GM23248 (cell line): ENCODE results near the gene FUT7. TPM values are rescaled to one million over a fixed set of nuclear protein-coding genes. Genes with fewer than 3 reads are reported as not detected.

Source experiments
- DNase-seq: peaks from one replicate; pipeline ENCODE4 v3.0.0-alpha.2; 2015
- H2AFZ ChIP-seq: fragments of 200-600 bp; sonication (generic); 2 replicates; pipeline ENCODE4 v1.6.1; 2016; ENCODE audit warnings: antibody characterized with exemption
- H3F3A ChIP-seq: fragments of 200-600 bp; sonication (generic); 2 replicates; pipeline ENCODE4 v1.6.1; 2016; ENCODE audit warnings: mild to moderate bottlenecking, antibody characterized with exemption, mixed run types; ENCODE audit not compliant: insufficient read depth
- H3K27ac ChIP-seq: fragments of 200-600 bp; sonication (generic); 2 replicates; pipeline ENCODE4 v1.5.1; 2016; ENCODE audit warnings: mild to moderate bottlenecking
- H3K27me3 ChIP-seq: fragments of 200-600 bp; sonication (generic); replicated peaks from 2 replicates; pipeline ENCODE4 v1.6.1; 2016; ENCODE audit warnings: mild to moderate bottlenecking; ENCODE audit not compliant: insufficient read depth
- H3K36me3 ChIP-seq: fragments of 200-600 bp; sonication (generic); 2 replicates; pipeline ENCODE4 v1.6.1; 2016; ENCODE audit warnings: low read depth, mild to moderate bottlenecking
- H3K4me1 ChIP-seq: fragments of 200-600 bp; sonication (generic); 2 replicates; pipeline ENCODE4 v1.6.1; 2016; ENCODE audit warnings: mild to moderate bottlenecking; ENCODE audit not compliant: insufficient read depth
- H3K4me2 ChIP-seq: fragments of 200-600 bp; sonication (generic); one replicate; pipeline ENCODE4 v1.6.1; 2016; ENCODE audit warnings: mild to moderate bottlenecking; ENCODE audit not compliant: unreplicated experiment
- H3K4me3 ChIP-seq: fragments of 200-600 bp; sonication (generic); 2 replicates; pipeline ENCODE4 v1.5.1; 2016; ENCODE audit warnings: mild to moderate bottlenecking
- H3K79me2 ChIP-seq: fragments of 200-600 bp; sonication (generic); 2 replicates; pipeline ENCODE4 v1.6.1; 2016; ENCODE audit warnings: mild to moderate bottlenecking; ENCODE audit not compliant: insufficient read depth
- H3K9ac ChIP-seq: fragments of 200-600 bp; sonication (generic); 2 replicates; pipeline ENCODE4 v1.6.1; 2016; ENCODE audit warnings: mild to moderate bottlenecking
- H3K9me2 ChIP-seq: fragments of 200-600 bp; sonication (generic); 2 replicates; pipeline ENCODE4 v1.6.1; 2016; ENCODE audit warnings: mixed run types, mild to moderate bottlenecking, moderate library complexity; ENCODE audit not compliant: insufficient read depth
- H3K9me3 ChIP-seq: fragments of 200-600 bp; sonication (generic); one replicate; pipeline ENCODE4 v1.6.1; 2017; ENCODE audit warnings: low read depth
- H4K20me1 ChIP-seq: fragments of 200-600 bp; sonication (generic); 2 replicates; pipeline ENCODE4 v1.6.0; 2016; ENCODE audit not compliant: insufficient read depth
- EZH2 ChIP-seq: fragments of 200-600 bp; sonication (generic); IDR thresholded peaks from 2 replicates; pipeline ENCODE4 v1.6.1; 2018; ENCODE audit warnings: antibody characterized with exemption, mild to moderate bottlenecking; ENCODE audit not compliant: insufficient read depth, poor library complexity, severe bottlenecking
- EZH2phosphoT487 ChIP-seq: fragments of 200-600 bp; sonication (generic); IDR thresholded peaks from 2 replicates; pipeline ENCODE4 v1.6.1; 2018; ENCODE audit warnings: antibody characterized with exemption, moderate library complexity, mild to moderate bottlenecking, low read depth; ENCODE audit not compliant: insufficient read depth
- WGBS, 2 experiments: methylation state at CpG; one replicate each; pipeline ENCODE4 v1.1.6; 2015 to 2017; ENCODE audit warnings: low lambda C conversion rate in 2 of 2, low coverage in 1 of 2; ENCODE audit errors: missing lambda C conversion rate in 2 of 2; 5-methylcytosine and 5-hydroxymethylcytosine counted together
- in situ Hi-C: fragments of 300-500 bp; cut with MboI; formaldehyde crosslinking; loops from 2 replicates; pipeline ENCODE4 v1.15.0; 2020
- polyA plus RNA-seq: library from polyadenylated mRNA; unstranded; fragments of >200 nt; fragmentation: Nextera tagmentation; extraction: Ambion mirVana; gene quantifications from 2 replicates; pipeline ENCODE4 v1.2.1, GENCODE V29; 2016
- total RNA-seq: library from RNA; depleted of rRNA; stranded (reverse); fragments of >200 nt; shearing (Covaris generic); gene quantifications from 2 replicates; pipeline ENCODE4 v1.2.3, GENCODE V29; 2014

The FUT7 gene
- total and polyA plus RNA-seq, 2 experiments from 2014 or later, result not detected

DNA sequence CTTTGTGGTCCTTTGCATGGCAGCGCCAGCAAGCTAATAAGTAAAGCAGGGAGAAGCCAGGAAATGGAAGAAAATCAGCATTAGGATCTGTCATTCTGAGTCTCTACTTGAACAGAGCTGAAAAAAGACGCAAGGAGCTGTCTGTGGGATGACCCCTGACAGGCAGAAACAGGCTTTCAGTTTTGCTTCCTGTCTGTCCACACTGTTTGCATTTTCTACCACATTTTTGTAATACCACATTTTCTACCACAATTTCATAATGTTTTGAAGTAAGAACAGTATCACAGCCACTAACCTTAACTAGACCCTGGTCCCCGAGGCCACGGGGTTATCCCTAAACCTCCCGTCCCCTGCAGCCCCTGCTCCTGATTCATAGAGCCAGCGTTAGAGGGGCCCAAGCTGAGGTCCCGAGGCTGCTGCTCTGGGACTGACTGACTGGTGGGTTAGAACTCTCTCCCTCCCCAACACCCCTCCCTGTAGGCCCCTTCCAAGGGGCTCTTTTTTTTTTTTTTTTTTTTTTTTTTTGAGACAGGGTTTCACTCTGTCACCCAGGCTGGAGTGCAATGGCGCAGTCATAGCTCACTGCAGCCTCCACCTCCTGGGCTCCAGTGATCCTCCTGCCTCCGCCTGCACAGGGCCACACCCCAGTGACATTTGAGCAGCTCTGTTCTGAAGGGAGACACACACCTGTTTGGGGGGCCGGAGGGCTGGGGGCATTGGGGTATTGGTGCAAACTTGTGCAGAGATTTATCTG, 31.5 kb downstream of the FUT7 start:
- Histone ChIP-seq H3K9ac (no peak overlapping the region), H3K9me3 (no peaks in the 10 kb centered on the region), H3K27ac (peak overlapping the region; percentile 46; the same call in 1 of the 2 replicates), H3F3A (peaks cover 10% of the 10 kb centered on the region; the same call in 1 of the 2 replicates), H4K20me1 (no peaks in the 10 kb centered on the region), H3K36me3 (no peaks in the 10 kb centered on the region), H3K4me3 (no peak overlapping the region), H3K79me2 (no peaks in the 10 kb centered on the region), H3K4me2 (no peak overlapping the region), H2AFZ (peak overlapping the region; percentile 68), H3K4me1 (peaks cover 22% of the 10 kb centered on the region), H3K9me2 (no peaks in the 10 kb centered on the region), H3K27me3 (no peaks in the 10 kb centered on the region)
- in situ Hi-C loops, result no loop called here
- TF ChIP-seq EZH2 (no peak), EZH2phosphoT487 (no peak)
- 72 to 73% methylated on average over 10 of the region's 10 CpGs for WGBS, 2 experiments
- DNase-seq, result peak; percentile 59

DNA sequence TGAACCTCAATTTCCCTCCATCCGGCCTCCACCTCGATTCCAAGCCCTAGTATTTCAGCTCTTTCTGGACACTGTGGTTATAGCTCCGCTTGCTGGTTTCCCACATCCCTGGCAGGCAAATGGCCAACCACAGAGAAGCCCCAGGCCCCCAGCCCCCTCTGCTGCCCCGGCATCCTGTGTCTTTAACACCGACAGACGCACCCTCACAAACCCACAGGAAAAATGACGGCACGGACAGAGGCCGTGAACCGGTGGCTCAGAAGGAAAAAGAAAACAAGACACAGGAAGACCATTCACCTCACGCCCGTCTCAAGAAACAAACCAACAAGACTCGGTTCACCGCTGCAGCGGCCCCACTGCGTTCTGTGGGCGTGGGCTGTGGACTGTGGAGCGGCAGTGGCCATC, 34.1 kb downstream of the FUT7 start:
- TF ChIP-seq EZH2, result no peak
- TF ChIP-seq EZH2phosphoT487, result no peak
- no peaks in the 10 kb centered on the region for H3K27me3 ChIP-seq
- no peak overlapping the region for H3K4me2 ChIP-seq
- H3K4me3 ChIP-seq, result no peak overlapping the region
- H3K36me3 ChIP-seq, result no peaks in the 10 kb centered on the region
- H3K4me1 ChIP-seq, result peaks cover 26% of the 10 kb centered on the region
- DNase-seq, result no peak
- H3K9me2 ChIP-seq, result no peaks in the 10 kb centered on the region
- peaks cover 10% of the 10 kb centered on the region; the same call in 1 of the 2 replicates for H3F3A ChIP-seq
- 80 to 91% methylated on average over 14 to 18 of the region's 18 CpGs for WGBS, 2 experiments
- no peak overlapping the region for H3K9ac ChIP-seq
- H3K9me3 ChIP-seq, result no peaks in the 10 kb centered on the region
- no peak overlapping the region for H3K27ac ChIP-seq
- in situ Hi-C loops, result no loop called here
- H3K79me2 ChIP-seq, result 0 out of 2 replicates have a peak, but pooled peaks cover 4% of the 10 kb centered on the region
- no peaks in the 10 kb centered on the region for H4K20me1 ChIP-seq
- no peak overlapping the region for H2AFZ ChIP-seq

DNA sequence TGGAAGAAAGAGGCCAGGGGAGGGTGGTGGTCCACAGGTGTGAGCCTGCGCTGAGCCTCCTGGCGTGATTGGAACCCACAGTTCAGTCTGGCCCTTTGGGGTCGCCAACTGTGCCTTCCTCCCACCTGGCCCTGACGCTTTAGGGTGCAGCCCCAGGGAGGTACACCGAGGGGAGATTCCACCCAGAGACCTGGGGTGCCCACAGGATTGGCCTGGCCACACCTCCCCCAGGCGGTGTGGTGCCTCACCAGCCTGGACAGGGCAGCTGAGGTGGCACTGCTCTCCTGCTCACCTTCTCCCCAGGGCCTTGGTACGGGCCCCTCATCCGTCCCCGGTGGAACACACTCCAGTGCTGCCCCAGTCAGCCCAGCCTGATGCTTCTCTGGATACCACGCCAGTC, 34.5 kb downstream of the FUT7 start:
- Histone ChIP-seq H3K4me3 (no peak overlapping the region), H4K20me1 (no peaks in the 10 kb centered on the region), H2AFZ (no peak overlapping the region), H3K27ac (no peak overlapping the region), H3K9ac (no peak overlapping the region), H3F3A (peaks cover 10% of the 10 kb centered on the region; the same call in 1 of the 2 replicates), H3K4me1 (peaks cover 26% of the 10 kb centered on the region), H3K9me2 (no peaks in the 10 kb centered on the region), H3K4me2 (no peak overlapping the region), H3K36me3 (no peaks in the 10 kb centered on the region), H3K27me3 (no peaks in the 10 kb centered on the region), H3K9me3 (no peaks in the 10 kb centered on the region), H3K79me2 (0 out of 2 replicates have a peak, but pooled peaks cover 4% of the 10 kb centered on the region)
- TF ChIP-seq EZH2 (no peak), EZH2phosphoT487 (no peak)
- no peak for DNase-seq
- in situ Hi-C loops, result no loop called here
- WGBS, 2 experiments, result 86 to 88% methylated on average over 10 of the region's 10 CpGs

DNA sequence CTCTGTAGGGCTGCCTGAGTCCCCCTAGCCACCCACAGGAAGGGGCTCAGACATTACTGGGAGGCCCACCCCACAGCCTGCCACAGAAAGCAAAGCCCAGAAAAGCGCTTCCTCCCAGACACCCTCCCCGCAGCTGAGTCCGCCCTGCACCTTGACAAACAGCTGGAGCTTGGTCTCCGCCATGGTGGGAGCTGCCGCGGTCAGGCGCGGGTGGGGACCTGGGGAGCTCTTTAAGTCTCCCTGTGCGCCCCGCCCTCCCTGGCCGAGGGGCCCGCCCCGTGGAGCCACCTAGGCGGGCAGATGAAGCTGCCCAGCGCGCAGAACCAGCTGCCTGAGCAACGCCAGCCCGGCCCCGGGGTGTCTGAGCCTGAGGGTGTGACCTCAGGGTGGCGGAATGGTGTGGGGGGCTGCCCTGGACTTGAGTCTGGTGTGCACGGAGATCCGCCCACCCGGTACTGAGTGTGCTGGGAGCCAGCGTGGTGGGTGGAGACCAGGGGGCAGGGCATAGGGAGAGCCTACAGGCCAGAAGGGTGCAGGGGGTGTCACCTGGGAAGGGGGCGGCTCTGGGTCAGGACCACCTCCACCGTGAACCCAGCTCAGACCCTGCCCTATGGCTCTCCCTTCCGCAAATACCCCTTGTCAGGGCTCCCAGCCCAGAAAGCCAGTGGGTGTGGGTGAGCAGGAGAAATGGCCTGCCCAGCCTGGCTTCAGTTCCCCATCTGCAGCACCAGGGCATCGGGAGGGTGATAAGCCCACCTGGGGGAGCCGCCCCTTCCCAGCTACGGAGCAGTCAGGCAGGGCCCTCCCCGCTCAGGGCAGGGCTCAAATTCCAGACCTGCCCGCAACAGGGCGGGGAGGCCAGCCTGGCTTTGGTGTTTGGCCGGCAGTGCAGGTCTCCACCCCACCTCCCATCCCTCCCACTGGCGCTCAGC, 35.3 kb downstream of the FUT7 start, which contains the start of gene CLIC3:
TSS of gene CLIC3 (minus strand) at position 208 of the 932 bp plus-strand sequence. CDS start at position 183, 25 bp downstream.
- H3K9me2 ChIP-seq, result no peaks in the 10 kb centered on the region
- H3K4me3 ChIP-seq, result peak within 1 kb of the TSS; percentile 57
- H3K9me3 ChIP-seq, result no peaks in the 10 kb centered on the region
- H3K27ac ChIP-seq, result peak within 1 kb of the TSS; percentile 28
- in situ Hi-C loops, result no loop called here
- WGBS, 2 experiments, result 19 to 22% methylated on average over 25 to 35 of the region's 35 CpGs
- H3K4me2 ChIP-seq, result peak within 1 kb of the TSS; percentile 46
- 0 out of 2 replicates have a peak, but pooled peaks cover 4% of the 10 kb centered on the region for H3K79me2 ChIP-seq
- H4K20me1 ChIP-seq, result no peaks in the 10 kb centered on the region
- peaks cover 10% of the 10 kb centered on the region; the same call in 1 of the 2 replicates for H3F3A ChIP-seq
- DNase-seq, result peak; percentile 69
- H2AFZ ChIP-seq, result peak within 1 kb of the TSS; percentile 47
- no peaks in the 10 kb centered on the region for H3K36me3 ChIP-seq
- H3K27me3 ChIP-seq, result no peaks in the 10 kb centered on the region
- TF ChIP-seq EZH2phosphoT487 (no peak), EZH2 (no peak)
- H3K4me1 ChIP-seq, result peaks cover 26% of the 10 kb centered on the region
- H3K9ac ChIP-seq, result peak within 1 kb of the TSS; percentile 52
